ENCODE data around the gene IDH3A.

Gene IDH3A

DNA sequence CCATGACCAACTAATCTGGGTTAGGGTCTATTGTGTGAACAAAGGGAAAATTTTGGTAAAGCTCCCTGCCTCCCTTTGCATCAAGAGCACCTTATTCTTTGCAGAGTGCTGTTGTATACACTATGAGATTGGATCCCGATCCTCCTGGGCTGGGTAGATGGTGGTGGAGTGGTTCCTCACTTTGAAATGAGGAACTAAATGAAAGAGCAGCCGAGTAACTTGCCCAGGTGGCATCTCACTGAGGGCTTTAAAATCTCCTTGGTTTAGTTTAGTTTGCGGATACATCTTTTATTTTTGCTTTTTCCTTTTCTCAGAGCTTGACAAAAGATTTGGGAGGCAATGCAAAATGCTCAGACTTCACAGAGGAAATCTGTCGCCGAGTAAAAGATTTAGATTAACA is 19.4 kb downstream of the IDH3A start:
- no peak for DNase-seq (ENCODE audit: low spot score)

DNA sequence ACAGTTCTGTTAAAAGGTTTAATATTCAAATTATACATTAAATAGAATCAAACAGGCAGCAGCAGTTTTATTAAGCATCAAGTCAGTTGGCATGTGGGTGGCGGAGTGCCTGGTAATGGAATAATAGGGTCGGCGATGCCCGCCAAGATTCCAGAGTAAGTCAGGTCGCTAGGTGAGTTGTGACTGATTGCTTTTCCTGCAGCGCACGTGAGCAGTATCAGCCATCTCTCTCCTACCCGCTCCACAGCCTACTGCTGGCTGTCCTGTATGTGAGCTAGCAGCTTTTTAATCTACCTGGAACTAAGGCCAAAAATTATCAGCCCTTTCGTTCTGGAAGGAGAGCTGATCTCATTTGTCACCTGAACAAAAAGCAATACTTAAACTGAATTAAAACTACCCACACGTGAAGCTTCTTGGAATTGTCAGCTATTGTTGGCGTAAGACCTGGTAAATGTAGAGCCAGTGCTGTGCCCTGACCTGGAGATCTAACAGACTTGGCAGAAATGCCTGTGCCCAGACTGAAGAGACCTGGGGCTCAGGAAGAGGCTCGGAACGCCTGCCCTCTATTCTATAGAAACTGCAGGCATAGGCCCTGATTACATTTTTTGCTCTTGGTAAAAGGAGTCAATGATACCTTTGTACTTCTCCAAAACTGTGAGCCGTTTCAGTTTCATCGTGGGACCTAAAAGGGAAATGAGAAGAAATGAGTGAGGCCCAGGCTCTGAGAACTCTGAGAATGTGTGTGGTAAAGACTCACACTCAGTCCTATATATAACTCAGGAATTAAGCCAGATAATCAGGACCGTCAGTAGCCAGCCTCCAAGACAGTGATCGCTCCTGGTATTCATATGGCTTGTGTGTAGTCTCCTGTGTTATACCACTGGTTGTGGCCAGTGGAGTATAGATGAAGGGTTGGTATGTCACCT is 21.9 kb downstream of the IDH3A start:
- DNase-seq (ENCODE audit: low spot score) = no peak

DNA sequence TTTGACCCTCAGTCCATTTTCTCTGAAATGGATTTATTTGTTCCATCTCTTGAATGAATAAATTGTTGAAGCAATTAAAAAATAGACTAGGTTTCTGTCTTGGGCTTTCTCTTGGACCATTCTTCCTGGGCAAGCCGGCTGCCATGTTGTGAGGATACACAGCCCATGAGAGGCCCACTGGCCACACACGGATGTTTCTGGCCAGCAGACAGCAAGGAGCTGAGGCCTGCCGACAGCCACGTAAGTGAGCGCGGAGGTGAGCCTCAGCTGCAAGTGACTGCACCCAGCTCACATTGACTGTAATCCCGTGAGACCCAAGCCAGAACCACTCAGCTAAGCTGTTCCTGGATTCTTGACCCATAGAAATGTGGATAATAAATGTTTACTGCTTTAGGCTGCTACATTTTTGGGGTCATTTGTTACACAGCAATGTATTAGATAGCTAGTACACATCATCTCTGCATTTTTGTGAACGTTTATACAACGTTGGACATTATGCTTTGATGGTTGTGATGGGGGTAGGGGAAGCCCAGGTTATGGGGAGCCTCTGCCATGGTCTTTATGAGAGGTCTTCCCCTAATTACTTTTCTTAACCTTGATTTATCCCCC is 22.8 kb downstream of the IDH3A start:
- no peak for DNase-seq (ENCODE audit: low spot score)

DNA sequence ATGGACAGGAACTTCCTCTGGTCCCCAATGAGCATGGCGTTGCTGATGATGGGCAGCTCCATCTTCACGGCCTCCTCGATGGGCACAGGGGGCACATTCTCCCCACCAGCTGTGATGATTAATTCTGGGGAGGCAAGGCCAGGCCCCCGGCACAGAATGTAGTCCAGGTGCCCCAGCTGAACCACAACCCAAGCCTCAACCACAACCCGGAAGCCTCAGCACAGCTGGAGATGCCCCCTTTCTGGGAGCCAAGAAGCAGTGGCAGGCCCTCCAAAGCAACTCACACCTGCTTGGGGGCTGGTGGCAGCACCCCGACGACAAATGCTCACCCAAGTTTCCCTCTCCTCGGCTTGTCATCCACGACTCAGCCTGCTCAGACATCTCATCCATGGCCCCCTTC is 25.2 kb downstream of the IDH3A start:
- DNase-seq (ENCODE audit: low spot score) = no peak

DNA sequence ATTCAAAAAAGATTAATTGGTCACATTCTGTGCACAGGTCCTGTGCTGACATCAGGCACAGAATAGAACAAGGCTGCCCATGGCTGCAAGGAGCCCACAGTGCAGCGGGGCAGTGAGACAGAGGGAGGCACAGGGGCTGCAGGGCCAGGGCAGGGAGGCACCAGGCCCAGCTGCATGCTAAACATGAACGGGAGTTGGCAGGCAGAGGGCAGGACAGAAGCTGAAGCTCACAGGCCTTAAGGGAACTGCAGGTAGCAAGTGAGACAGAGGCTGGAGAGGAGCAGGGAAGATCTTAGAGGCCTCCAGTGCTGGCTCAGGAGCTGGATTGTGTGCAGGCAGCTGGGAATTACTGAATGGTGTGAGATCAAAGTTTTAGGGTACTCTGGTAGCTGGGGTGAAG is 26.2 kb downstream of the IDH3A start:
- DNase-seq (ENCODE audit: low spot score) = no peak

DNA sequence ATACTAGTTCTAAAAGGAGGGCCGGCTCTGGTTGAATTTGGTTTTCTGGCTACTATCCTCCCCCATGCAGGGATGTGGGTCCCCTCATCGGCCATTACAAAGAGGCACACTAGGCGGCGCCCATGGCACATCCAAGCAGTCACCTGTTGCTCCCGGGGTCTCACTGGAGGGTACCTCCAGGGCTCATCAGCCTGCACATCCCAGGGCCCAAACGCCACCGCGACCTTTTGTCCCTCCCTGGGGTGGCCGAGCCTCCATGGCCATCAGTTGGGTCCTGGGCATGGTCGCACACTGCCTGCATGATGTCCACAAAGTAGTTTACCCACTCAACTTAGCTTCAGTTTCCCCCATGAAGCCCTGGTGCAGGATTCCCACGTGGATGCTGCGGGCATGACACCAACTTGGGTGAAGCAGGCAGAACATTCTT is 28.3 kb downstream of the IDH3A start:
- DNase-seq (ENCODE audit: low spot score) = peak; percentile 11

DNA sequence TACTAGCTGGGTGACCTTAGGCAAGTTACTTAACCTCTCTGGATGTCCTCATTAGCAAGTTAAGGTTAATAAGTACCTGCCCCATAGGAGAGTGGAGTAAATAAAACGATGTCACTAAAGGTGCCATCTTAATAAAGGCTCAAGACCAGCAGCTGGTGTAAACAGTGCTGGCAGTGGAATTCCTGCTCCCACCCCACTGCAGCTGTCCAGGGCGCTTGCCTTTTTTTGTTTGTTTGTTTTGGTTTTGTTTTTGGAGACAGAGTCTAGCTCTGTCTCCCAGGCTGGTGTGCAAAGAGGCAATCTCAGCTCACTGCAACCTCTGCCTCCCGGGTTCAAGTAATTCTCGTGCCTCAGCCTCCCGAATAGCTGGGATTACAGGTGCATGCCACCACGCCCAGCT is 28.9 kb downstream of the IDH3A start:
- DNase-seq (ENCODE audit: low spot score) = no peak

DNA sequence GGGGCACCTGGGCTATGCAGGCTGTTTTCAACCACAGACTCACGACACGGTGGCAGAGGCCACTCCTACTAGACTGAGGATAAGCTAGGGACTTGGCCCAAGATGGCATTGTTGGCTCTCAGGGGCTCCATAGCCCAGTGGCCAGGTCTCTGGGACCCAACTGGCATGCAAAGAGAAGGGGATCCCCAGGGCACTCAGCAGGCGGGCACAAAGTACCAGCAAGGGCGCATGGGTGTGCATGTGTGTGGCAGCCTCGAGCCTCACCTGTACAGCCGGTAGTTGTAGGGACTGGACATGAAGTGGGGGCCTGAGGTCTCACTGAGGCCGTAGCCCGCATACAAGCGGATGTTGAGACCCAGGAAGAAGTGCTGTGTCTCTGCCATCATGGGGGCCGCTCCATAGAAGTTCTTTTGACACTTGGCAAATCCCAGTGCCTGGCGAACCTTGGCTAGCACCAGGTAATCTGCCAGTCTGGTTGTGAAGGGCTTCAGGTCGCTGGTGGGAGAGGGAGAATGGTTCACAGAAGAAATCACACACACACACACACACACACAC is 30.2 kb downstream of the IDH3A start:
- no peak for DNase-seq (ENCODE audit: low spot score)

DNA sequence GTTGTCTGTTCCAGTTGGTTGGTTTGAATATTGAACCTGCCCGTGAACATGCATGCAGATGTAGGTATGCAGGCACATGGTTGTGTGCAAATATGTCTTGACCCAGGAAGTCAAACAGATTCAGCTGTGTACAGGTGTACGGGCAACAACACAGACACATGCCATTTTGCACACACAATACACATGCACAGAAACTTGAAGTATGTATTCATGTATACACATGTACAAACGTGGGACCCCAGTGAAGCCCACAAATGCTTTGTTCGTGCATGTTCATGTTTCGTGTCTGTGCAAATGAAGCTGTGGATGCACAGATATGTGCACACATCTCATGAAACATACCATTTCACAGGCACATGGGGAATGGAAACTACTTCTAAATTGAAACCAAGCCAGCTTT is 30.7 kb downstream of the IDH3A start:
- DNase-seq (ENCODE audit: low spot score) = no peak

DNA sequence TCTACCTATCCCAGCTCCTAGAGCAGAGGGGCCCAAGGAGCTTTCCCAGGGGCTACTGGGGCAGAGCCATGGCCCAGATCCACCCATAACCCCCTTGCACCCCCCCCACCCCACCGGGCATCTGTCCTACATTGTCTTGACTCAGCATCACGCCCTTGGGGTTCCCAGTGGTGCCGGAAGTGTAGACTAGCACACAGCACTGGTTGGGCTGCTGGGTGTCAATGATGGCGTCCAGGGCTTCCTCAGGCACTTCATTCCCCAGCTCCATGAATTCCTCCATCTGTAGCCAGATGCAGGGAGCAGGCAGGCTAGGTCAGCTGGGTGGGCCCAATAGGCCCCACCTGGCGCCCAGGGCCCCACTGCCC is 33.2 kb downstream of the IDH3A start:
- DNase-seq (ENCODE audit: low spot score) = no peak

DNA sequence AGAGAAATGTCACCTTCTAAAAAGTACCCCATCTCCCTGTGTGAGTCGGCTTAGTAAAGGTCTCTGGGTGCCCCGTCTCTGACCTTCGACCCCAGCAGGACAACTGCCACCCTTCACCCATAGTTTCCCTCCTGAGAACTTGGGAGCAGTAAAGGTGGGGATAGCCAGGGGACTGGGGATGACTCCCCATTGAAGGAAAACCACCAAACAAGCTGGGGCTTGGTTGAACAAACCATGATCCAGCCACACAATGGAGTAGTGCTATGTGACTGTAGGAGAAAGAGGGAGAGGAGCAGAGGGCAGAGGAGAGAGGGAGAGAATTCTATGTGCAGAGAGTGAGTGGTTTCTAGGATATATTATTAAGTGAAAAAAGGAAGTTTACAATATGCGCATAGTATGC is 33.7 kb downstream of the IDH3A start:
- no peak for DNase-seq (ENCODE audit: low spot score)

DNA sequence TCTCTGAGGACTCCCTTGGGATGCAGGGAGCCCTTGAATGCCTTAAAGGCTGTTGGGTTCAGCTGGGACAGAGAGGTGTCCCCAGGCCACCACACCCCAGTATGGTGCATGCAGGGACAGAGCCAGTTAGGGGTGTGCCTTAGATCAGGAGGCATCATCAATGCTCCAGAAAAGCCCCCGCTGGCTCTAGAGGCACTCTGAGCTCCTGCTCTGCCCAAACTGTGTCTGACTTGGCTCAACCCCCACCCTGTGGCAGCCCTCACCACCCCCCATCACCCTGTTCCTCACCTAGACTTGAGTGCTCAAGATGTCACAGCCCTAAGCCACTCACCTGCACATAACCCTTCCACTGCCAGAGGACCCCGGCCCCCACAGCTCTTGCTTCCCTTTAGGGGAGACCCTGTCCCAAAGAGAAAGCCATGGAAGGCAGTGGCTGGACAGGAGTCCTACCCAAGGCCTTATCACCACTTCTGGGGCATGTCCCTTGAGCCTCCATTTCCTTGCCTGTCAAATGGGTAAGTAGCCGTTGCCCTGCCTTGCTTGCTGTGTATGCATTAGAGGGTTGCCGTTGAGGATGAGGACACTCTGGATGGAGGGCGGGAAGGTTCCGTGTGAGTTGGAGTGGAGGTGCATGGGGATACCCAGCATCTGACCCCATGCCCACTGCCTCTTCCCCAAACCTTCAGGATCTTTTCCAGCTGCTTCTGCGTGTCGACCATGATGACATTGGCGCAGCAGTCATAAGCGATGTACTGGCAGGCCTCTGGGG is 43.8 kb downstream of the IDH3A start:
- DNase-seq (ENCODE audit: low spot score) = no peak

DNA sequence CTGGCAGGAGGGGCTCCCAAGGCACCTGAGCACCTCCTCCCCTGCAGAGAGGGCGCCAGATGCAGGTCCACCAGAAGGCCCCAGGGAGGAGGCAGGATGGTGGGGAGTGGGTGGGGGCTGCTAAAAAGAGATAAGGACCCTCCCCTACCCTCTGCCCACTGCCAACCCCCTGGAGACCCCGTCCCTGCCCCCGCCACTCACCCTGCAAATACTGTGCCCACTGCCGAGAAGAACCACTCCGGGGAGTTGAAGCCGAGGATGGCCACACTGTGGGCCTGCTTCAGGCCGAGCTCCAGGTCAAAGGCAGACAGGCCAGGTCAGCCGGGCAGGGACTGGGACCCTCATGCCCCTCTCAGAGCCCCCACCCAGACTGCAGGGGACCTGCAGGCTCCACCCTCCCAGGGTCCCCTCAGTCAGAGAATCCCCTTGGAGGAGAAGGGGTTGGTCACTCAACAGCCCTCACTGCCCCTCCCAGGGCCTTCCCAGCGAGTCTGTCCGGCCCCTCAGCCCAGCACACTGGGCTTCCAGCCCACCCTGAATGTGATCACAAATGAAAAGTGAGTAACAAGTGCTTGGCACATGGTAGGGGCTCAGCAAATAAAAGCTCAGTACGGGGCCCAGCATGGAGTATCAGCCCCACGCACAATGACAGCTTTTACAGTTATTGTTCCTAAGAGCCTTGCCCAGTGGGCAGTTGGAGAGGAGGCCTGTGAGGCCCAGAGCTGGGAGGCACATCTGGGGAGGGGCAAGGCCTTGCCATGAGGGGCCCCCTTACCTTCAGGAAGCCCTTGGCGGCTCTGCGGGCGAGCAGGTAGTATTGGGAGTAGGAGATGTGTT is 44.8 kb downstream of the IDH3A start:
- no peak for DNase-seq (ENCODE audit: low spot score)

DNA sequence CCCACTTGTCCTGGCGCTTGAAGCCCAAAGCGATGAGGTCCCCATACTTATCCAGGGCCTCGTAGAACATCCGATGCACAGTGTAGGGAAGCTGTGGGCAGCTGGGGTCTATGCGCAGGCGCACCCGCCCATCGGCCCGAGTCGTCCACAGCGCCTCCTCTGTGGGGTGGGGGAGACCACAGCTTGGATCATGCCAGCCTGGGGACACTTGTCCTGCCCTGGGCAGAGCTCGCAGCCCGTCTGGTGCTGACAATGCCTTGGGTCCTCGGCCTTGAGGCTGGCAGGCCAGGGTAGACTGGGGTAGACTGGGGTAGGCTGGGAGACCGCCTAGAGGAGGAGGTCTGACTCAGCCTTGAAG is 45.4 kb downstream of the IDH3A start:
- DNase-seq (ENCODE audit: low spot score) = no peak

DNA sequence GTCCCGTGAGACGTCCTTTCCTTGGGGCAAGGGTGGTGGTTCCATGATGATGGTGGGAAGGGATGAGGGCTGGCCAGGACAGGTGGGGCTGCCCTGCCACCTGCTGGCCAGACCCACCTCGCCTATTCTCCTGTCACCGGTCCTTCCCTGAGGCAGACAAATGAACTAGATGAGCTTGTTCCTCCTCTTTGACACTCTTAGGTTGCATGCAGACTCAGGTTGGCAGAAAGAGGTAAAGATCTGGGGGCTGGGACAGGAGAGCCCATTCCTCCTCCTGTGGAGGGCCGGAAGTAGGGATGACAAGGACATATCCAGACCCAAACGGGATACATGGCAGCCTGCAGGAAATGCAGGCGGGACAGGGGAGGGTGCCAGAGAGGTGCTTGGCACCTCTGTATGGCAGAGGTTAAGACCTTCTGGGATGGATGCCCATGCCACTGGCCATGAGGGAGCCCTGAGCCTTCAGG is 46.6 kb downstream of the IDH3A start:
- DNase-seq (ENCODE audit: low spot score) = peak; percentile 46

DNA sequence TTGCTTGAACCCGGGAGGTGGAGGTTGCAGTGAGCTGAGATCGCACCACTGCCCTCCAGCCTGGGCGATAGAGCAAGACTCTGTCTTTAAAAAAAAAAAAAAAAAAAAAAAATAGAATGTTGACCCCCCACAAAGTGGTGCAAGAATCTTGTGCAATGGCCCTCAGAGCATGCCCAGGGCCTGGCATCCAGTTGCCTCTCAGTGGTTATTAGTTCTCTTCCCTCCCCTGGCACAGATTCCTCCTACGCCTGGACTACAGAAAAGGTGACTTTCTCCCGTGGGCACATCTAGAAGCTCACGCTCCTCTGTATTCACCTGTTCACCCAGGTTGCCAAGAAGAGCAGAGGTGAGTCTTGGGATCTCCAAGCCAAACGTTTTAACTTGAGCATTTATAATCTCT is 48.5 kb downstream of the IDH3A start:
- no peak for DNase-seq (ENCODE audit: low spot score)

DNA sequence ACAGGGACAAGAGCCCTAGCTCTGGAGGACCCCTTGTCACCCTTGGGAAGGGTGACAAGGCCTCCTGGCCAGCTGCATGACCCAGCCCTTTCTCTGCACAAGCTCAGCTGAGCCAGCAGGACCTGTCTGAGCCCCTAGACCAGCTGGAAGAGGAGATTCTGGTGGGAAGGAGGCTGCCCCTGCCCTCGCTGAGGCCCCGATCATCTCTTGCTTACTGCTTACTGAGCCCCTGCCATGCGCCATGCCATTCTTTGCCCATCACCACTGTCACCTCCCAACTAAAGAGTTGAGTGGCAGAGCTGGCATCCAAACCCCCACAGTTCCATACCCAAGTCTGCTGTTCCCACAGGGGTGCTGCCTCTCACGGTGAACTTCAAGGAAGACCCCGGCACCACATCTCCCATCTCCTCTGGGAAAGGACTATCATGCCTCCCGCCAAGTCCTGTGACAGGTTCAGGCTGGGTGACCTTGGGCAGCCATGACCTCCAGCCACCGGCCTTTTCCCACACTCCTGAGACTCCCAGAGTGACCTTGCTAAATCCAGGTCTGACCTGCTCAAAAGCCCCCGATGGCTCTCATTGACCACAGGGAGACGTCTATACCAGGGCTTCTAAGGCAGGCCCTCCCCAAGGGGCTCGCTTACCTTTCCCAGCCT is 51.2 kb downstream of the IDH3A start:
- DNase-seq (ENCODE audit: low spot score) = no peak

DNA sequence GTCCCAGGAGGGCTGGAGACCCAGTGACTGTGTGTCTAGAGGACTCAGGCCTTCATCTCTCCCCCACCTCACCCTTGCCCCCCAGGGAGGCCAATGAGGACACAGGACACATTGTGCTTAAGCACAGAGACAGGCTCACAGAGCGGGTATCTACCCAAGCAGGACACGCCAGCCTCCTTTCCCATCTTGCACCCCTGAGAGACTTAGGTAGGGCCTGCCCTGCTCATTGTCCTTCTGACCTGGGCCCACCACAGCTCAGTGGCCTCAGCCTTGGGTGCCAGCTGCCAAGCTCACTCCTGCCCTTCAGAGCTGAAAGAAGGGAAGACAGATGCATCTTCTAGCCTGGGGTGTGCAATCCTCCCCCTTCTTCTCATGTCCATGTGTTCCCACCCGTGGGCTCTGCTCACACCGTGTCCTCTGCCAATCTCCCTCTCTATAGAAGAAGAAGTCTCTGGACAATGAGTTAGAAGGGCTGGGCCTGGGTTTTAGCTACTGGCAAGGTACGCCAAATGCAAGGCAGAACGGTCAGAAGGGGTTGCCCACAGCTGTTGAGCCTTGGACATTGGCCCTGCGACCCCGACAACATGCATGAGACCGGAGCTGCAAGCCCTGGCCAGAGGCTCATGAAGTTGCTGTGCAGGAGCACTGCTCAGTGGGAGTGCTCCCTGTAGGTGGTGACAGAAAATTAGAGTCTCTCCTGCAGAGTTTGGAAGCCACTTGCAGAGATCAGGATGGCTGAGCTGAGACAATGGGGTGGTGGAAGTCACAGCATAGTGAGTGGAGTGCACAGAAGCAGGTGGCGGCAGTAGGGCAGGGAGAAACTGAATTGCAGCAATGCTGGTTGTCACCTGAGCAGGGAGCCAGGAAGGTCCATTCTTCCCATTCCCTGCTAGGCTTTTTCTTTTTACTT is 52.4 kb downstream of the IDH3A start:
- DNase-seq (ENCODE audit: low spot score) = no peak

DNA sequence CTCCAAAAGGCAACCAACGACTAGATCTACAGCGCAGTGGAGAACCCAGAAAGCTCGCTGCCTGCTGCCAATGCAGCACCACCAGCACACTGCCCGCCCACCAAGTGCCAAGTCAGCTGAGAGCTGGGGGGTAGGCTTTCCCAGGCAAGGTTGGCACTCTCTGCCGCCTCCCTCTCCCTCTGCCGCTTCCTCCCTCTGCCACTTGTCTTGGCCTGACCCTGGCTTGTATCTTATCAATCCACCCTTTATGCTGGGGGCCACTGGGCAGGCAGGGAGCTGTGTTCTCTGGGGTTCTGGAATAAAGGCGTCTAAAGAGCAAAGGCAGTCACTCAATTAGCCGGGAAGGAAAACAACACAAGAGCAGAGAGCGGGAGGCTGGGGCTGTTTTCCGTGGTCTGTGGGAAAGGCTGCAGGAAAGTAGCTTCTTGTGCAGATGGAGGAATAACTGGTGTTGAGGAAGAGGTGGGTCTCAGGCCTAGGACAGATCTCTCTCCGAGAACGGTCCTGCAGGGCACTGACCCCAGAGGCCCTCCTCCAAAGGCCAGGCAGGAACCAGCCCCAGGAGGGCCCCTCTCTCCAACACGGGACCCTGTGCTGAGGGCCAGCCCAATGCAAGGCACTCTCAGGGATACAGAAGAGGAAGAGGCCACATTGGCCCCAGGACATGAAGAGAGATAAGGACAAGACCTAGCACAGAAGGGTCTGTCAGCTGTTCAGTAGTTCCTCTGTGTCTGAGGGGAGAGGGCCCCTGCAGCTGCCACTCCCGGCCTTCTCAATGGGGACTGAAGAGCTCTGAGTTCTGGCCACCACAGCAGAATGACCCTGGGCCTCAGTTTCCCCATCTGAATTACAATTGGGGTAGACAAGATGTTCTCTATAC is 54.4 kb downstream of the IDH3A start:
- no peak for DNase-seq (ENCODE audit: low spot score)
